SK-N-MC (cell line): ENCODE data around the gene DISC1.

ENCODE experiments used
- EZH2 ChIP-seq: fragments of 200-600 bp; sonication (generic); IDR thresholded peaks from one replicate; pipeline ENCODE4 v1.6.1; 2017; ENCODE audit warnings: antibody characterized with exemption
- POLR2AphosphoS5 ChIP-seq: IDR thresholded peaks from 2 replicates; pipeline ENCODE4 v1.6.1; 2012; ENCODE audit warnings: mild to moderate bottlenecking, low read depth, low read length, borderline replicate concordance

DNA sequence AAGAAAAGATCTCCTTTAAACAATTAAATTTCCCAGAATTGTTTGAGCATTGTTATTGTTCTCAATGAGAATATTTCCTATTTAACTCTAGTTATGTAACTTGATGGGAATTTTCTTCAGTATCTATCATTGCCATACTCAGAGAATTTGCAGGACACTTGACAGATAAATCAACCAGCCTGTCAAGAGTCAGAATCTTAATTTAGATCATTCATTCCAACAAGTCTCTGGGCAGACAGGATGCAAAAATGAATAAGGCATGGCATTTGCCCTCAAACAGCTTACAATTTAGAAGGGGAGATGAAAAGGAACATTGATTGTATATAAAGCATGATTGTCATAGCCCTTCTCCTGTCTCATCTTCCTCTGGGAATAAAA, 7.3 kb upstream of the DISC1 start:
- no peak for TF ChIP-seq EZH2
- no peak for TF ChIP-seq POLR2AphosphoS5
